Thoracic aorta (tissue), 2 donors: Measurements from ENCODE around the gene ADCY2. TPM values are rescaled to one million over a fixed set of nuclear protein-coding genes. Genes with fewer than 3 reads are reported as not detected.

Experiments
- ATAC-seq: fragments of 150-250 bp; one replicate; pipeline ENCODE4 v1.8.0; 2017; ENCODE audit warnings: low read depth; ENCODE audit not compliant: insufficient number of reproducible peaks, low FRiP score
- DNase-seq: peaks from one replicate; pipeline ENCODE4 v3.0.0-alpha.2; 2020; ENCODE audit warnings: low spot score
- H3K27ac ChIP-seq, 2 donors: fragments of 200-600 bp; sonication (generic); 1 replicate in 1 of 2; 2 replicates in 1 of 2; pipeline ENCODE4 v1.5.1; 2016; ENCODE audit warnings: mild to moderate bottlenecking in 2 of 2, moderate library complexity in 2 of 2
- H3K27me3 ChIP-seq: fragments of 200-600 bp; sonication (generic); replicated peaks from 2 replicates; pipeline ENCODE4 v1.6.0; 2016; ENCODE audit warnings: mild to moderate bottlenecking; ENCODE audit not compliant: insufficient read depth
- H3K36me3 ChIP-seq: fragments of 200-600 bp; sonication (generic); one replicate; pipeline ENCODE4 v1.5.1; 2016
- H3K4me1 ChIP-seq, 2 donors: fragments of 200-600 bp; sonication (generic); 1 replicate in 1 of 2; 2 replicates in 1 of 2; pipeline versions ENCODE4 v1.5.1 to v1.6.0; 2016; ENCODE audit warnings: low read depth in 2 of 2, mild to moderate bottlenecking in 1 of 2; ENCODE audit not compliant: control insufficient read depth in 1 of 2
- H3K4me3 ChIP-seq: fragments of 200-600 bp; sonication (generic); 2 replicates; pipeline ENCODE4 v1.5.1; 2016; ENCODE audit warnings: mild to moderate bottlenecking
- H3K9me3 ChIP-seq: fragments of 200-600 bp; sonication (generic); 2 replicates; pipeline ENCODE4 v1.5.1; 2016
- total RNA-seq, 2 donors: library from RNA; depleted of rRNA; stranded (reverse); fragments of >200 nt; gene quantifications; one replicate each; pipeline versions ENCODE4 v1.1.0 to v1.2.3, GENCODE V29; 2016
- TF ChIP-seq, protein P1 (sequence below): fragments of 200-600 bp; sonication (generic); IDR thresholded peaks from one replicate; pipeline ENCODE4 v1.5.1; 2019; ENCODE audit warnings: antibody characterized with exemption

Gene ADCY2
- total RNA-seq, 2 donors from 2014 or later: 5.0 to 14.8 TPM

DNA sequence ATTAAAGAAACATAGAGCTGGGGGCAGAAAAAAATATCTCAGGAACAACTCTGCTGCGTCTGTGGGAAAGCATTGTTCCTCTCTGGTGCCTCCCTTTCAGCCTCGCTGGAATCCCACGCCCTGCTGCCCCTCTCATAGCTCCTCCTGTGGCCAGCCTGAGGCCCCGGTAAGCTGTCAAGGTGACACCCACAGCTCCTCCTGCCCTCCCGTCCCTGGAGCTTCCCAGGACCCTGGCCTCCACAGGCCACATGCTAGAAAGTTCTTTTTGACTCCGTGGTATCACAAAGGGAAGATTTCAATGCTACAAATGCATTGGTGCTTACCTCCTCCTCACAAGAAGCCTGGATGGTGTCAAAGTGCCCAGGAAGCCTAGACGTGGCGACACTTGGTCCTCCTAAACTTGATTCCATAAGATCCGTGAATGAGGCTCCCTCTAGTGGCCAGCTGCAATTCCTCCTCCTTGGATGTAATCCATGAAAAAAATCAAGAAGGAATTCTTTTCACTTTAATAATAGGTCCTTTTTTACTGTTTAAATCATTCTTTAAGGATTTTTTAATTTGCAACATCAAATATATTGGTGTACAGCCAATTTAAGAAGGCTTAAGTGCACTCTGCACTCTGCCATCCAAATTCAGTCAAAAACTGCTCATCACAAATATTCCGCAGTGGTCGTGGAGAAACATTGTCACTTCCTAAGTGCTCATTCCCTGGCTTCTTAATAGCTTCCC is 350.1 kb downstream of the ADCY2 start:
- Histone ChIP-seq H3K9me3 (no peaks in the 10 kb centered on the region), H3K4me3 (no peak overlapping the region), H3K4me1 (no peaks in the 10 kb centered on the region), H3K27ac (no peak overlapping the region), H3K36me3 (no peaks in the 10 kb centered on the region), H3K27me3 (no peaks in the 10 kb centered on the region)
- DNase-seq (peak; percentile 25), ATAC-seq (peak; percentile 70)
- TF ChIP-seq, protein P1, sequence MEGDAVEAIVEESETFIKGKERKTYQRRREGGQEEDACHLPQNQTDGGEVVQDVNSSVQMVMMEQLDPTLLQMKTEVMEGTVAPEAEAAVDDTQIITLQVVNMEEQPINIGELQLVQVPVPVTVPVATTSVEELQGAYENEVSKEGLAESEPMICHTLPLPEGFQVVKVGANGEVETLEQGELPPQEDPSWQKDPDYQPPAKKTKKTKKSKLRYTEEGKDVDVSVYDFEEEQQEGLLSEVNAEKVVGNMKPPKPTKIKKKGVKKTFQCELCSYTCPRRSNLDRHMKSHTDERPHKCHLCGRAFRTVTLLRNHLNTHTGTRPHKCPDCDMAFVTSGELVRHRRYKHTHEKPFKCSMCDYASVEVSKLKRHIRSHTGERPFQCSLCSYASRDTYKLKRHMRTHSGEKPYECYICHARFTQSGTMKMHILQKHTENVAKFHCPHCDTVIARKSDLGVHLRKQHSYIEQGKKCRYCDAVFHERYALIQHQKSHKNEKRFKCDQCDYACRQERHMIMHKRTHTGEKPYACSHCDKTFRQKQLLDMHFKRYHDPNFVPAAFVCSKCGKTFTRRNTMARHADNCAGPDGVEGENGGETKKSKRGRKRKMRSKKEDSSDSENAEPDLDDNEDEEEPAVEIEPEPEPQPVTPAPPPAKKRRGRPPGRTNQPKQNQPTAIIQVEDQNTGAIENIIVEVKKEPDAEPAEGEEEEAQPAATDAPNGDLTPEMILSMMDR: peak; percentile 88

DNA sequence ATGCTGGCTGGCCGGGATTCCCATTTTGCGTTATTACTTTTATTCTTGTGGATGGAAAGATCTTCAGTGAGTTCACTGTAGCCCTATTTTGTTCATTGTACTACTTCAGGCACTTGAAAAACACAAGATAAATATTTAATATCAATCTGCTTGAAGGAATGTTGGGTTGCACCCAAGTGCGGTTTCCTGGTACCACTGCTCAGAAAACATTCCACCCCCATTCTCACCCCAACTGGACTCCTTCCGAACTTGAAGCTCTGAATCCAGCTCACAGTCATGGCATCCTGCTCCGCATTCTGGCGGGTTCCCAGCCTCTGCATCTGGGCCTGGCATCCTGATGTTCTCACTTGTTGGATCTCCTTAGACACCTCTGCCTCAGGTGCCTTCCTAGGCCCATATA is 351.8 kb downstream of the ADCY2 start:
- Histone ChIP-seq H3K27me3 (no peaks in the 10 kb centered on the region), H3K9me3 (no peaks in the 10 kb centered on the region), H3K4me1 (no peaks in the 10 kb centered on the region), H3K27ac (no peak overlapping the region), H3K36me3 (no peaks in the 10 kb centered on the region), H3K4me3 (no peak overlapping the region)
- no peak for DNase-seq
- no peak for ATAC-seq
- TF ChIP-seq, protein P1: no peak

DNA sequence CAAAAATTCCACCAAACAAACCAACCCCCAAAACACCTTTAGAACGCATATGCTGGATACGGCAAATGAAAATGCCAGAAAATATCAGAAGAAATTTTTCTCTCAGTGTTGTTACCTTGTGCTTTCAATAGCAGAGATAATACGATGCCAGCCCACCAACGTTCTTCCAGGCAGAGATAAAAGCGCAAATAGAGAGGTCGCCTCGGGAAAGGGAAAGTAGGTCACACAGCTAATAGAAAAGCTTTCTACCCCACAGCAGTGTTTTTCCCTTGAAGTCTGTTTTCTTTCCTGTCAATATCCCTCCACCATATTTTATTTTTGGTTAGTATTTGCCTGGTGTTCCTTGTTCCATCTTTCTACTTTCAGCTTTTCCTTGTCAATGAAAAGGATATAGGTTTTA is 353.7 kb downstream of the ADCY2 start:
- Histone ChIP-seq H3K4me1 (no peaks in the 10 kb centered on the region), H3K27me3 (no peaks in the 10 kb centered on the region), H3K9me3 (no peaks in the 10 kb centered on the region), H3K36me3 (no peaks in the 10 kb centered on the region), H3K27ac (no peak overlapping the region), H3K4me3 (no peak overlapping the region)
- DNase-seq (no peak), ATAC-seq (no peak)
- TF ChIP-seq, protein P1: no peak

DNA sequence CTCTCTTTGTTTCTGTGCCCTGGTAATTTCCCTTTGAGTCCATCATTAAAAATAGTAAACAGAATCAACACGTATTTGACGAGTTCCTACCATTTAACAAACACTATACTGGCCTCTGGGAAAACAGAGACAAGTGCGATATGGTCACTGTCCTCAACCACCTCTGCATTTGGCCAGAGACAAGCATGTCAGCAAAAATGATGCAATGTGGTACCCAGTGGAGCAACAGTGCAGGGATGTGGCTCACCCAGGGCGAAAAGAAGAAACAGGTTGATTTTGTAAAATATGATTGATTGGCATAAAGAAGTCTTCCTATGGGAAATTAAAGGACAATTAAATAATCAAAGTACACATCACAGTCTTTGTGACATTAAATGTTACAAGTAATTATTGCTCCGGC is 355.9 kb downstream of the ADCY2 start:
- H3K9me3 ChIP-seq: no peaks in the 10 kb centered on the region
- no peak overlapping the region for H3K27ac ChIP-seq
- H3K27me3 ChIP-seq: no peaks in the 10 kb centered on the region
- H3K36me3 ChIP-seq: no peaks in the 10 kb centered on the region
- H3K4me1 ChIP-seq: no peaks in the 10 kb centered on the region
- ATAC-seq: no peak
- H3K4me3 ChIP-seq: no peak overlapping the region
- TF ChIP-seq, protein P1: no peak
- no peak for DNase-seq

DNA sequence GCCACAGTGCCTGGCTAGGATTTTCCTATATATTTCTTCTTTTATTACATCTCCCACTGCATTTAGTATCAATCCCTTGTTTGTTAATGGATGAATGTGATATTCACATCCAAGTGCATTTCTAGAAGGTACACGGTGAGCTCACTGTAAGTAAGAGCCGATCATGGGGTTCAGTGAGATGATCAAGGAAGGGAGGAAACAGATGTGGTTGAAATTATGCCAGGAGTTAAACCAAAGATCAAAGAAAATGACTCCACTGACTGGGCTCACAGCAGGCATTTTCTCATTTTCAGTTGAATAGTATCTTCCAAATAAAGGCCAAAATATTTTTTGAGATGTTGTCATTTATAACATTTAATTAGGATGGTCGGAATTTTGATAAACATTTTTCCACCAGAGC is 357.2 kb downstream of the ADCY2 start:
- Histone ChIP-seq H3K4me1 (no peaks in the 10 kb centered on the region), H3K27ac (no peak overlapping the region), H3K27me3 (no peaks in the 10 kb centered on the region), H3K36me3 (no peaks in the 10 kb centered on the region), H3K4me3 (no peak overlapping the region), H3K9me3 (no peaks in the 10 kb centered on the region)
- DNase-seq (no peak), ATAC-seq (no peak)
- TF ChIP-seq, protein P1: no peak
